GM12801 (cell line): Measurements from ENCODE around the gene ESRRA.

Experiments used
- CTCF ChIP-seq: IDR thresholded peaks from one replicate; pipeline ENCODE4 v1.5.1; 2011; ENCODE audit warnings: control low read depth; ENCODE audit not compliant: insufficient read length; ENCODE audit errors: extremely low read depth

ESRRA gene

DNA sequence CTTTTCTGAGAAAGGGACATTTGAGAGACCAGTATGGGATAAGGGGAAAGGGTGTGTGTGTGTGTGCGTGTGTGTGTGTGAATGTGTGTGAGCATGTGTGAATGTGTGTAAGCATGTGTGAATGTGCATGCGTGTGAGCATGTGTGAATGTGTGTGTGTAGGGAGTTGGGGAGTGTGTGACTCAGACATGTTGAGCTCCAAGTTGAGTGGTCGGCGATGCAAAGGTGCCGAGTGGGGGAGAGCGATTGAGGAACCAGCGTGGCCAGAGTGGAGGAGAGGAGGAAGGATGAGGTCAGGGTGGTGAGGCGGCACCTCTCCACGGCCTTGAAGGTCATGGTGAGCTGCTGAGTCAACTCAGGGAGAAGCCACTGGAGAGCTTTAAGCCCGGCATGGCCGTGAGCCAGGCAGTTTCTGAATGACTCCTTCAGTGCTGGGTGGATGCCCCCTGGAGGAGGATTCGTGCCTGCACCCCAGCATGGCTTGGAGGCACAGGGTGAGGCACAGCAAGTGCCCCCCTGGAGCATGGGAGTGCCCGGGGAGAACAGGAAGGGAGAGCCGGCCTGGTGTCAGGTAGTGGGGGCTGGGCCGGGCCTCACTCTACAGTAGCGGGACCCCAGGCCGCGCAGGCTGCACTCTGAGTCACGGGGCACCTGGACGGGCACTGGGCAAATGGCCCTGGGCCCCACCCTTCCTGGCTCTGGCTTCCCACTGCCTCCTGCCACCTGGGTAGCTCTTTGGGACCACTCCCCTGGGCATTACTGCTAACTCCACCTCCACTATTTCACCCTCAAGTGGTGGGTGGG, 26.4 kb downstream of the ESRRA start:
- TF ChIP-seq CTCF = no peak

GRCh38 chr11:64333556-64333955, 28.2 kb downstream of the ESRRA start:
- no peak for TF ChIP-seq CTCF

- TF ChIP-seq CTCF = no peak
Measured at GRCh38 chr11:64334764-64335735, 29.7 kb downstream of the ESRRA start.

DNA sequence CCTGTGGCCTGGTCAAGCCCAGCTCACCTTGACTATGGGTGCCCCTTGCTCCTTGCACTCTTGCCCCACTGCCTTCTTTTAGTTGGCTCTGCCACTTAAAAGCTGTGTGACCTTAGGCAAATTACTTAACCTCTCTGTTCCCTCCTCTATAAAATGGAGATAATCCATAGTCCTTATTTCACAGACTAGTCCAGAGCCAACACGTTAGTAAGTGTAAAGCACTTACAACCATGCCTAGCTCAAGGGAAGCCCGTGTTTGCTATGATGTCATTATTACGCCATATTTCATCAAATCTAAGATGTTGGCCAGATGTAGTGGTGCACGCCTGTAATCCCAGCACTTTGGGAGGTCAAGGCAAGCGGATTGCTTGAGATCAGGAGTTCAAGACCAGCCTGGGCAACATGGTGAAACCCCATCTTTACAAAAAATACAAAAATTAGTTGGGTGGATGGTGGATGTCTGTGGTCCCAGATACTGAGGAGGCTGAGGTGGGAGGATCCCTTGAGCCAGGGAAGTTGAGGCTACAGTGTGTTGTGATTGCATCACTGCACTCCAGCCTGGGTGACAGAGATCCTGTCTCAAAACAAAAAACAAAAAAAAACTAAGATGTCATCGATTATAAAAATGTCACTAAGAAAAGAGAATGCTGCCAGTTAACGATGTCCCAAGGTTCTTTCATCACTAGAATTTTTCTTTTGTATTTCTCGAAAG, 32.4 kb downstream of the ESRRA start:
- TF ChIP-seq CTCF = no peak

GRCh38 chr11:64338716-64339115, 33.4 kb downstream of the ESRRA start:
- no peak for TF ChIP-seq CTCF

DNA sequence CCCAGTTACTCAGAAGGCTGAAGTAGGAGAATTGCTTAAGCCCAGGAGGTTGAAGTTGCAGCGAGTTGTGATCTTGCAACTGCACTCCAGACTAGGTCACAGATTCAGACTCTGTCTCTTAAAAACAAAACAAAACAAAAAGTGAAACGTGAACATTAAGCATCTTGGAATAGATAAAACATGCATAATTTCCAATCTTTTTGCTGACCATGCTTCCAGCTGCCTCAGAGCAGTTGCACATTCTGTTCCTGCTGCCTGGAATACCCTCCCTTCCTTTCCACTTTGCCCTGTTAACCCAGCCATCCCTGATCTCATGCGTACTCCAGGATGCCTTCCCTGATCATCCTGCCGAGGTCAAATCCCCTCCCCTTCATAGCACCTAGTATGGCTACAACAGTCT, 34.0 kb downstream of the ESRRA start:
- TF ChIP-seq CTCF = no peak
